Stimulated activated CD8-positive, alpha-beta memory T cell treated with anti-CD3 and anti-CD28 coated beads, Interleukin-7, amount 100 ng/mL, for 24 hours (primary cell): ENCODE measurements around the gene ADRA2C.

Experiments used
- DNase-seq: peaks from one replicate; pipeline ENCODE4 v3.0.0-alpha.2; 2020; ENCODE audit warnings: low read depth

ADRA2C gene

GRCh38 chr4:3777669-3778068 lies 11.5 kb downstream of the ADRA2C start:
- DNase-seq = no peak

GRCh38 chr4:3779509-3779908 lies 13.3 kb downstream of the ADRA2C start:
- DNase-seq = no peak

GRCh38 chr4:3780347-3781171 lies 14.4 kb downstream of the ADRA2C start:
- DNase-seq = no peak

GRCh38 chr4:3781193-3781886 lies 15.2 kb downstream of the ADRA2C start:
- no peak for DNase-seq

- no peak for DNase-seq
These were observed 16.1 kb downstream of the ADRA2C start for GRCh38 chr4:3781997-3782930.

- DNase-seq = no peak
These were observed 17.6 kb downstream of the ADRA2C start for GRCh38 chr4:3783693-3784306.

GRCh38 chr4:3784454-3785291 lies 18.5 kb downstream of the ADRA2C start:
- DNase-seq = no peak

GRCh38 chr4:3785292-3785565 lies 19.0 kb downstream of the ADRA2C start:
- DNase-seq = no peak

GRCh38 chr4:3786196-3786869 lies 20.1 kb downstream of the ADRA2C start:
- DNase-seq = no peak

- no peak for DNase-seq
These were observed 21.5 kb downstream of the ADRA2C start for GRCh38 chr4:3787489-3788365.

GRCh38 chr4:3788366-3788660 lies 22.1 kb downstream of the ADRA2C start:
- DNase-seq = no peak

GRCh38 chr4:3789587-3789986 lies 23.4 kb downstream of the ADRA2C start:
- DNase-seq = no peak

GRCh38 chr4:3790006-3790561 lies 23.9 kb downstream of the ADRA2C start:
- DNase-seq = no peak

GRCh38 chr4:3791256-3791655 lies 25.1 kb downstream of the ADRA2C start:
- no peak for DNase-seq

- DNase-seq = no peak
These were observed 25.8 kb downstream of the ADRA2C start for GRCh38 chr4:3791910-3792542.

GRCh38 chr4:3792813-3793212 lies 26.6 kb downstream of the ADRA2C start:
- DNase-seq = no peak

- DNase-seq = no peak
These were observed 27.4 kb downstream of the ADRA2C start for GRCh38 chr4:3793545-3793944.

- DNase-seq = no peak
These were observed 30.8 kb downstream of the ADRA2C start for GRCh38 chr4:3796960-3797359.
